Measurements from ENCODE around the gene TRIM9. TPM values are rescaled to one million over a fixed set of nuclear protein-coding genes. Genes with fewer than 3 reads are reported as not detected.
A peak's percentile ranks its signal among the peaks of the same experiment; 100 is the strongest.

TRIM9 gene
- total and polyA plus RNA-seq, 2 donors (not counting 1 experiment from before 2014, with no cell fraction given) = 0.10 to 0.50 TPM

- TF ChIP-seq CTCF (conservative IDR thresholded peaks at IDR 0.05 in 1 of 2, IDR thresholded peaks at IDR 0.05 in 1 of 2; ENCODE audit: low read depth in 1 of 2, low read length in 2 of 2) = no peak
- TF ChIP-seq EZH2 (IDR thresholded peaks at IDR 0.05; ENCODE audit: low read length, missing control alignments) = no peak
- H4K20me1 ChIP-seq (ENCODE audit: control insufficient read depth, extremely low read depth, insufficient read depth, low read length) = no peaks in the 10 kb centered on the region
- no peaks in the 10 kb centered on the region for H3K36me3 ChIP-seq (ENCODE audit: control insufficient read depth, insufficient read depth, low read length)
- no peak overlapping the region for H3K4me3 ChIP-seq (replicated peaks in 1 of 4; ENCODE audit: control extremely low read depth in 1 of 4, insufficient read depth in 1 of 4, low read depth in 3 of 4, low read length in 4 of 4)
- no peaks in the 10 kb centered on the region for H3K4me1 ChIP-seq (ENCODE audit: control insufficient read depth, extremely low read depth, insufficient read depth, low read length)
- H3K4me2 ChIP-seq (ENCODE audit: extremely low read depth, insufficient read depth, low read length) = no peak overlapping the region
- H3K27me3 ChIP-seq (ENCODE audit: control insufficient read depth, insufficient read depth, low read length) = peaks cover 2% of the 10 kb centered on the region
- H2AFZ ChIP-seq (ENCODE audit: low read length) = no peak overlapping the region
- no peaks in the 10 kb centered on the region for H3K9me3 ChIP-seq (ENCODE audit: control insufficient read depth, insufficient read depth, low read depth, low read length)
- H3K9ac ChIP-seq (ENCODE audit: insufficient read depth, low read length) = no peak overlapping the region
- peak in 1 of 2 donors; percentile 54 for DNase-seq (ENCODE audit: low read depth in 2 of 2)
- no peaks in the 10 kb centered on the region for H3K79me2 ChIP-seq (ENCODE audit: control insufficient read depth, insufficient read depth, low read length)
- H3K27ac ChIP-seq (ENCODE audit: insufficient read depth, low read length) = no peak overlapping the region
Observed at GRCh38 chr14:51069055-51069454, 25.9 kb downstream of the TRIM9 start.

GRCh38 chr14:51068268-51068667 is 26.6 kb downstream of the TRIM9 start:
- Histone ChIP-seq H3K4me2 (ENCODE audit: extremely low read depth, insufficient read depth, low read length) (no peak overlapping the region), H3K79me2 (ENCODE audit: control insufficient read depth, insufficient read depth, low read length) (no peaks in the 10 kb centered on the region), H3K36me3 (ENCODE audit: control insufficient read depth, insufficient read depth, low read length) (no peaks in the 10 kb centered on the region), H3K4me1 (ENCODE audit: control insufficient read depth, extremely low read depth, insufficient read depth, low read length) (no peaks in the 10 kb centered on the region), H3K4me3 (replicated peaks in 1 of 4; ENCODE audit: control extremely low read depth in 1 of 4, insufficient read depth in 1 of 4, low read depth in 3 of 4, low read length in 4 of 4) (no peak overlapping the region), H2AFZ (ENCODE audit: low read length) (no peak overlapping the region), H3K9ac (ENCODE audit: insufficient read depth, low read length) (no peak overlapping the region), H3K27ac (ENCODE audit: insufficient read depth, low read length) (no peak overlapping the region), H4K20me1 (ENCODE audit: control insufficient read depth, extremely low read depth, insufficient read depth, low read length) (no peaks in the 10 kb centered on the region), H3K9me3 (ENCODE audit: control insufficient read depth, insufficient read depth, low read depth, low read length) (no peaks in the 10 kb centered on the region), H3K27me3 (ENCODE audit: control insufficient read depth, insufficient read depth, low read length) (peaks cover 2% of the 10 kb centered on the region)
- no peak for DNase-seq (ENCODE audit: low read depth in 2 of 2)
- no peak for TF ChIP-seq CTCF (conservative IDR thresholded peaks at IDR 0.05 in 1 of 2, IDR thresholded peaks at IDR 0.05 in 1 of 2; ENCODE audit: low read depth in 1 of 2, low read length in 2 of 2)
- no peak for TF ChIP-seq EZH2 (IDR thresholded peaks at IDR 0.05; ENCODE audit: low read length, missing control alignments)

GRCh38 chr14:51067295-51067694 is 27.6 kb downstream of the TRIM9 start:
- Histone ChIP-seq H3K27ac (ENCODE audit: insufficient read depth, low read length) (no peak overlapping the region), H3K9ac (ENCODE audit: insufficient read depth, low read length) (no peak overlapping the region), H3K27me3 (ENCODE audit: control insufficient read depth, insufficient read depth, low read length) (peaks cover 2% of the 10 kb centered on the region), H3K9me3 (ENCODE audit: control insufficient read depth, insufficient read depth, low read depth, low read length) (no peaks in the 10 kb centered on the region), H3K4me2 (ENCODE audit: extremely low read depth, insufficient read depth, low read length) (no peak overlapping the region), H3K79me2 (ENCODE audit: control insufficient read depth, insufficient read depth, low read length) (no peaks in the 10 kb centered on the region), H2AFZ (ENCODE audit: low read length) (no peak overlapping the region), H3K4me1 (ENCODE audit: control insufficient read depth, extremely low read depth, insufficient read depth, low read length) (no peaks in the 10 kb centered on the region), H4K20me1 (ENCODE audit: control insufficient read depth, extremely low read depth, insufficient read depth, low read length) (no peaks in the 10 kb centered on the region), H3K36me3 (ENCODE audit: control insufficient read depth, insufficient read depth, low read length) (no peaks in the 10 kb centered on the region), H3K4me3 (replicated peaks in 1 of 4; ENCODE audit: control extremely low read depth in 1 of 4, insufficient read depth in 1 of 4, low read depth in 3 of 4, low read length in 4 of 4) (no peak overlapping the region)
- TF ChIP-seq EZH2 (IDR thresholded peaks at IDR 0.05; ENCODE audit: low read length, missing control alignments) (no peak), CTCF (conservative IDR thresholded peaks at IDR 0.05 in 1 of 2, IDR thresholded peaks at IDR 0.05 in 1 of 2; ENCODE audit: low read depth in 1 of 2, low read length in 2 of 2) (no peak)
- no peak for DNase-seq (ENCODE audit: low read depth in 2 of 2)
